ENCODE results near the gene TCEANC2.
"Not testable (repeated sequence)": the region's sequence is repeated elsewhere in the genome, so short reads cannot be mapped to it uniquely, and the experiment has no call there.

The TCEANC2 gene

GRCh38 chr1:54052934-54053744, at the start of gene TCEANC2, which contains the start of gene TMEM59:
TCEANC2 (plus strand) TSS chr1:54053608; CDS start chr1:54054423, 815 bp downstream.
TMEM59 (minus strand) TSS chr1:54053204; CDS start chr1:54053188, 16 bp downstream.
- DNase-seq (ENCODE audit: low read depth), result peak; percentile 98
- no peak for TF ChIP-seq CTCF (conservative IDR thresholded peaks at IDR 0.05; ENCODE audit: control insufficient read depth, insufficient read depth, low read depth, low read length)
- H3K4me3 ChIP-seq (ENCODE audit: control insufficient read depth, low read depth, low read length), result peak within 1 kb of the TSS; percentile 68

- H3K4me3 ChIP-seq (ENCODE audit: control insufficient read depth, low read depth, low read length); DNase-seq (ENCODE audit: low read depth): not testable (repeated sequence)
These were observed 49.5 kb upstream of the TCEANC2 start for GRCh38 chr1:54003750-54004480.

- no peak for TF ChIP-seq CTCF (conservative IDR thresholded peaks at IDR 0.05; ENCODE audit: control insufficient read depth, insufficient read depth, low read depth, low read length)
- no peak overlapping the region for H3K4me3 ChIP-seq (ENCODE audit: control insufficient read depth, low read depth, low read length)
- no peak for DNase-seq (ENCODE audit: low read depth)
These were observed 48.8 kb upstream of the TCEANC2 start for GRCh38 chr1:54004481-54005049.

GRCh38 chr1:54006508-54006907, 46.9 kb upstream of the TCEANC2 start:
- H3K4me3 ChIP-seq (ENCODE audit: control insufficient read depth, low read depth, low read length), result no peak overlapping the region
- DNase-seq (ENCODE audit: low read depth), result no peak
- TF ChIP-seq CTCF (conservative IDR thresholded peaks at IDR 0.05; ENCODE audit: control insufficient read depth, insufficient read depth, low read depth, low read length), result no peak

GRCh38 chr1:54007613-54008012, 45.8 kb upstream of the TCEANC2 start:
- TF ChIP-seq CTCF (conservative IDR thresholded peaks at IDR 0.05; ENCODE audit: control insufficient read depth, insufficient read depth, low read depth, low read length), result no peak
- DNase-seq (ENCODE audit: low read depth), result no peak
- H3K4me3 ChIP-seq (ENCODE audit: control insufficient read depth, low read depth, low read length), result no peak overlapping the region

- no peak for DNase-seq (ENCODE audit: low read depth)
- TF ChIP-seq CTCF (conservative IDR thresholded peaks at IDR 0.05; ENCODE audit: control insufficient read depth, insufficient read depth, low read depth, low read length), result no peak
- H3K4me3 ChIP-seq (ENCODE audit: control insufficient read depth, low read depth, low read length), result no peak overlapping the region
These were observed 44.5 kb upstream of the TCEANC2 start for GRCh38 chr1:54008876-54009275.

GRCh38 chr1:54009406-54009805, 44.0 kb upstream of the TCEANC2 start:
- H3K4me3 ChIP-seq (ENCODE audit: control insufficient read depth, low read depth, low read length), result no peak overlapping the region
- no peak for TF ChIP-seq CTCF (conservative IDR thresholded peaks at IDR 0.05; ENCODE audit: control insufficient read depth, insufficient read depth, low read depth, low read length)
- no peak for DNase-seq (ENCODE audit: low read depth)
